ENCODE measurements around the gene NTRK2.

NTRK2 gene

DNA sequence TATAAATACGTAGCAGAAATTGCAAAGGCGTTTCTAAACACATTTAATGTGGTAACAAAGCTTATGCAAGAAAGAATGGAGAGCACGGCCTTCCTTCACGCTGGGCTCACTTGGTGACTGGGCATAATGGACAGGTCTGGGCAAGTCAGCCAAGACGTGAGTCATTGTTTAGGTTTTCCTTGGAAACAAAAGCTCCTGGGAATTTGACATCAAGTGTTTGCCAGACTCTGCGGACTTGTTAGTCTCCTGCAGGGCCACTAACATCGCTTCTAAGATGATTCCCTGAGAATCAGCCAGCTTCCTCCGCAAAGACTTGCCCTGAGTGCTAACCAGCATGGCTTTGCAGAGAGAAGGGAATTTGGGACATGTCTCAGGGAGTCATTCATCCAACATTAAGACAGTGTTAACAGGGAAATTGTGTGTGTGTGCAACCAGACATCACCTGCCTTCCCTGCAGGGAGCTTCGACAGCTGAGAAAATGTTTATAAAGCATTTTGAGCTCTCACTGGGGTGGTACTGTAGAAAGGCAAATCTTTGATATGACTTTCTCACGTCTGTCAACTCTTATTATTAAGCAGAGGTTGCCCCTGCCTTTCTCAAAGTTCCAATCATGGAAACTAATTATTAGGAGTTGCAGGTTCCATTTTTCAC is 182.5 kb downstream of the NTRK2 start (continued):
- TF ChIP-seq, protein P1, sequence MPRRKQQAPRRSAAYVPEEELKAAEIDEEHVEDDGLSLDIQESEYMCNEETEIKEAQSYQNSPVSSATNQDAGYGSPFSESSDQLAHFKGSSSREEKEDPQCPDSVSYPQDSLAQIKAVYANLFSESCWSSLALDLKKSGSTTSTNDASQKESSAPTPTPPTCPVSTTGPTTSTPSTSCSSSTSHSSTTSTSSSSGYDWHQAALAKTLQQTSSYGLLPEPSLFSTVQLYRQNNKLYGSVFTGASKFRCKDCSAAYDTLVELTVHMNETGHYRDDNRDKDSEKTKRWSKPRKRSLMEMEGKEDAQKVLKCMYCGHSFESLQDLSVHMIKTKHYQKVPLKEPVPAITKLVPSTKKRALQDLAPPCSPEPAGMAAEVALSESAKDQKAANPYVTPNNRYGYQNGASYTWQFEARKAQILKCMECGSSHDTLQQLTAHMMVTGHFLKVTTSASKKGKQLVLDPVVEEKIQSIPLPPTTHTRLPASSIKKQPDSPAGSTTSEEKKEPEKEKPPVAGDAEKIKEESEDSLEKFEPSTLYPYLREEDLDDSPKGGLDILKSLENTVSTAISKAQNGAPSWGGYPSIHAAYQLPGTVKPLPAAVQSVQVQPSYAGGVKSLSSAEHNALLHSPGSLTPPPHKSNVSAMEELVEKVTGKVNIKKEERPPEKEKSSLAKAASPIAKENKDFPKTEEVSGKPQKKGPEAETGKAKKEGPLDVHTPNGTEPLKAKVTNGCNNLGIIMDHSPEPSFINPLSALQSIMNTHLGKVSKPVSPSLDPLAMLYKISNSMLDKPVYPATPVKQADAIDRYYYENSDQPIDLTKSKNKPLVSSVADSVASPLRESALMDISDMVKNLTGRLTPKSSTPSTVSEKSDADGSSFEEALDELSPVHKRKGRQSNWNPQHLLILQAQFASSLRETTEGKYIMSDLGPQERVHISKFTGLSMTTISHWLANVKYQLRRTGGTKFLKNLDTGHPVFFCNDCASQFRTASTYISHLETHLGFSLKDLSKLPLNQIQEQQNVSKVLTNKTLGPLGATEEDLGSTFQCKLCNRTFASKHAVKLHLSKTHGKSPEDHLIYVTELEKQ (tag by site-specific recombination; IDR thresholded peaks at IDR 0.05; ENCODE audit: borderline replicate concordance): 0 out of 2 replicates have a peak, but pooled peaks have one; percentile 53
- TF ChIP-seq ZNF366 (tag by site-specific recombination; conservative IDR thresholded peaks at IDR 0.05): peak; percentile 69
- TF ChIP-seq, protein P2, sequence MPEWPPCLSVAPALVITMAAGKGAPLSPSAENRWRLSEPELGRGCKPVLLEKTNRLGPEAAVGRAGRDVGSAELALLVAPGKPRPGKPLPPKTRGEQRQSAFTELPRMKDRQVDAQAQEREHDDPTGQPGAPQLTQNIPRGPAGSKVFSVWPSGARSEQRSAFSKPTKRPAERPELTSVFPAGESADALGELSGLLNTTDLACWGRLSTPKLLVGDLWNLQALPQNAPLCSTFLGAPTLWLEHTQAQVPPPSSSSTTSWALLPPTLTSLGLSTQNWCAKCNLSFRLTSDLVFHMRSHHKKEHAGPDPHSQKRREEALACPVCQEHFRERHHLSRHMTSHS (tag by site-specific recombination; IDR thresholded peaks at IDR 0.05): no peak
- TF ChIP-seq ZNF707 (tag by site-specific recombination; IDR thresholded peaks at IDR 0.05): no peak
- no peak for TF ChIP-seq ZNF560 (tag by site-specific recombination; IDR thresholded peaks at IDR 0.05; ENCODE audit: borderline replicate concordance)
- TF ChIP-seq ZBTB17 (tag by site-specific recombination; IDR thresholded peaks at IDR 0.05): peak; percentile 50
- no peak for TF ChIP-seq ZNF544 (tag by site-specific recombination; IDR thresholded peaks at IDR 0.05)
- TF ChIP-seq ZNF629 (tag by site-specific recombination; IDR thresholded peaks at IDR 0.05): peak; percentile 80
- TF ChIP-seq, protein P3, sequence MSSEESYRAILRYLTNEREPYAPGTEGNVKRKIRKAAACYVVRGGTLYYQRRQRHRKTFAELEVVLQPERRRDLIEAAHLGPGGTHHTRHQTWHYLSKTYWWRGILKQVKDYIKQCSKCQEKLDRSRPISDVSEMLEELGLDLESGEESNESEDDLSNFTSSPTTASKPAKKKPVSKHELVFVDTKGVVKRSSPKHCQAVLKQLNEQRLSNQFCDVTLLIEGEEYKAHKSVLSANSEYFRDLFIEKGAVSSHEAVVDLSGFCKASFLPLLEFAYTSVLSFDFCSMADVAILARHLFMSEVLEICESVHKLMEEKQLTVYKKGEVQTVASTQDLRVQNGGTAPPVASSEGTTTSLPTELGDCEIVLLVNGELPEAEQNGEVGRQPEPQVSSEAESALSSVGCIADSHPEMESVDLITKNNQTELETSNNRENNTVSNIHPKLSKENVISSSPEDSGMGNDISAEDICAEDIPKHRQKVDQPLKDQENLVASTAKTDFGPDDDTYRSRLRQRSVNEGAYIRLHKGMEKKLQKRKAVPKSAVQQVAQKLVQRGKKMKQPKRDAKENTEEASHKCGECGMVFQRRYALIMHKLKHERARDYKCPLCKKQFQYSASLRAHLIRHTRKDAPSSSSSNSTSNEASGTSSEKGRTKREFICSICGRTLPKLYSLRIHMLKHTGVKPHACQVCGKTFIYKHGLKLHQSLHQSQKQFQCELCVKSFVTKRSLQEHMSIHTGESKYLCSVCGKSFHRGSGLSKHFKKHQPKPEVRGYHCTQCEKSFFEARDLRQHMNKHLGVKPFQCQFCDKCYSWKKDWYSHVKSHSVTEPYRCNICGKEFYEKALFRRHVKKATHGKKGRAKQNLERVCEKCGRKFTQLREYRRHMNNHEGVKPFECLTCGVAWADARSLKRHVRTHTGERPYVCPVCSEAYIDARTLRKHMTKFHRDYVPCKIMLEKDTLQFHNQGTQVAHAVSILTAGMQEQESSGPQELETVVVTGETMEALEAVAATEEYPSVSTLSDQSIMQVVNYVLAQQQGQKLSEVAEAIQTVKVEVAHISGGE (tag by site-specific recombination; conservative IDR thresholded peaks at IDR 0.05; ENCODE audit: low read depth): no peak
- TF ChIP-seq RBAK (tag by site-specific recombination; IDR thresholded peaks at IDR 0.05): no peak
- TF ChIP-seq GFI1B (tag by site-specific recombination; IDR thresholded peaks at IDR 0.05): no peak
- no peak for TF ChIP-seq ZNF37A (tag by site-specific recombination; IDR thresholded peaks at IDR 0.05)
- no peak for TF ChIP-seq GLI4 (tag by site-specific recombination; IDR thresholded peaks at IDR 0.05)
- TF ChIP-seq ZNF830 (tag by site-specific recombination; IDR thresholded peaks at IDR 0.05; ENCODE audit: low read depth): no peak
- TF ChIP-seq ZSCAN16 (tag by site-specific recombination; IDR thresholded peaks at IDR 0.05): no peak
- TF ChIP-seq KLF9 (tag by site-specific recombination; IDR thresholded peaks at IDR 0.05; ENCODE audit: low read depth): no peak
- TF ChIP-seq, protein P4, sequence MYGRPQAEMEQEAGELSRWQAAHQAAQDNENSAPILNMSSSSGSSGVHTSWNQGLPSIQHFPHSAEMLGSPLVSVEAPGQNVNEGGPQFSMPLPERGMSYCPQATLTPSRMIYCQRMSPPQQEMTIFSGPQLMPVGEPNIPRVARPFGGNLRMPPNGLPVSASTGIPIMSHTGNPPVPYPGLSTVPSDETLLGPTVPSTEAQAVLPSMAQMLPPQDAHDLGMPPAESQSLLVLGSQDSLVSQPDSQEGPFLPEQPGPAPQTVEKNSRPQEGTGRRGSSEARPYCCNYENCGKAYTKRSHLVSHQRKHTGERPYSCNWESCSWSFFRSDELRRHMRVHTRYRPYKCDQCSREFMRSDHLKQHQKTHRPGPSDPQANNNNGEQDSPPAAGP (tag by site-specific recombination; IDR thresholded peaks at IDR 0.05): no peak
- TF ChIP-seq ZNF266 (tag by site-specific recombination; IDR thresholded peaks at IDR 0.05; ENCODE audit: low read depth): no peak
- TF ChIP-seq ZEB2 (tag by site-specific recombination; IDR thresholded peaks at IDR 0.05): peak; percentile 77
- peak; percentile 59; the same call in 1 of the 2 replicates for TF ChIP-seq IKZF3 (tag by site-specific recombination; IDR thresholded peaks at IDR 0.05)
- TF ChIP-seq ZNF324 (tag by site-specific recombination; IDR thresholded peaks at IDR 0.05): peak; percentile 53; the same call in 1 of the 2 replicates
- TF ChIP-seq PRDM1 (tag by site-specific recombination; IDR thresholded peaks at IDR 0.05): peak; percentile 67
- no peak for TF ChIP-seq SETDB1 (IDR thresholded peaks at IDR 0.05; ENCODE audit: insufficient read length, low read length)
- TF ChIP-seq, protein P5, sequence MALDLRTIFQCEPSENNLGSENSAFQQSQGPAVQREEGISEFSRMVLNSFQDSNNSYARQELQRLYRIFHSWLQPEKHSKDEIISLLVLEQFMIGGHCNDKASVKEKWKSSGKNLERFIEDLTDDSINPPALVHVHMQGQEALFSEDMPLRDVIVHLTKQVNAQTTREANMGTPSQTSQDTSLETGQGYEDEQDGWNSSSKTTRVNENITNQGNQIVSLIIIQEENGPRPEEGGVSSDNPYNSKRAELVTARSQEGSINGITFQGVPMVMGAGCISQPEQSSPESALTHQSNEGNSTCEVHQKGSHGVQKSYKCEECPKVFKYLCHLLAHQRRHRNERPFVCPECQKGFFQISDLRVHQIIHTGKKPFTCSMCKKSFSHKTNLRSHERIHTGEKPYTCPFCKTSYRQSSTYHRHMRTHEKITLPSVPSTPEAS (tag by site-specific recombination; IDR thresholded peaks at IDR 0.05): no peak
- no peak for TF ChIP-seq ZNF549 (tag by site-specific recombination; IDR thresholded peaks at IDR 0.05)
- TF ChIP-seq, protein P6, sequence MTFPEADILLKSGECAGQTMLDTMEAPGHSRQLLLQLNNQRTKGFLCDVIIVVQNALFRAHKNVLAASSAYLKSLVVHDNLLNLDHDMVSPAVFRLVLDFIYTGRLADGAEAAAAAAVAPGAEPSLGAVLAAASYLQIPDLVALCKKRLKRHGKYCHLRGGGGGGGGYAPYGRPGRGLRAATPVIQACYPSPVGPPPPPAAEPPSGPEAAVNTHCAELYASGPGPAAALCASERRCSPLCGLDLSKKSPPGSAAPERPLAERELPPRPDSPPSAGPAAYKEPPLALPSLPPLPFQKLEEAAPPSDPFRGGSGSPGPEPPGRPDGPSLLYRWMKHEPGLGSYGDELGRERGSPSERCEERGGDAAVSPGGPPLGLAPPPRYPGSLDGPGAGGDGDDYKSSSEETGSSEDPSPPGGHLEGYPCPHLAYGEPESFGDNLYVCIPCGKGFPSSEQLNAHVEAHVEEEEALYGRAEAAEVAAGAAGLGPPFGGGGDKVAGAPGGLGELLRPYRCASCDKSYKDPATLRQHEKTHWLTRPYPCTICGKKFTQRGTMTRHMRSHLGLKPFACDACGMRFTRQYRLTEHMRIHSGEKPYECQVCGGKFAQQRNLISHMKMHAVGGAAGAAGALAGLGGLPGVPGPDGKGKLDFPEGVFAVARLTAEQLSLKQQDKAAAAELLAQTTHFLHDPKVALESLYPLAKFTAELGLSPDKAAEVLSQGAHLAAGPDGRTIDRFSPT (tag by site-specific recombination; IDR thresholded peaks at IDR 0.05): 0 out of 2 replicates have a peak, but pooled peaks have one; percentile 31
- TF ChIP-seq ZNF311 (tag by site-specific recombination; IDR thresholded peaks at IDR 0.05; ENCODE audit: borderline replicate concordance): no peak
- peak; percentile 63 for TF ChIP-seq SCRT2 (tag by site-specific recombination; IDR thresholded peaks at IDR 0.05)
- TF ChIP-seq GLIS2 (tag by site-specific recombination; IDR thresholded peaks at IDR 0.05): peak; percentile 47; the same call in 1 of the 2 replicates

All from HEK293 (cell line).